GM20000 (cell line): Measurements from ENCODE around the gene ENTPD6.

Experiments used
- DNase-seq: peaks from one replicate; pipeline ENCODE4 v3.0.0; 2012; ENCODE audit warnings: low spot score
- TF ChIP-seq, protein P1 (sequence below): IDR thresholded peaks from 2 replicates; pipeline ENCODE4 v1.5.1; 2012; ENCODE audit warnings: mild to moderate bottlenecking, control low read depth; ENCODE audit errors: extremely low read depth, missing control alignments

ENTPD6 gene

DNA sequence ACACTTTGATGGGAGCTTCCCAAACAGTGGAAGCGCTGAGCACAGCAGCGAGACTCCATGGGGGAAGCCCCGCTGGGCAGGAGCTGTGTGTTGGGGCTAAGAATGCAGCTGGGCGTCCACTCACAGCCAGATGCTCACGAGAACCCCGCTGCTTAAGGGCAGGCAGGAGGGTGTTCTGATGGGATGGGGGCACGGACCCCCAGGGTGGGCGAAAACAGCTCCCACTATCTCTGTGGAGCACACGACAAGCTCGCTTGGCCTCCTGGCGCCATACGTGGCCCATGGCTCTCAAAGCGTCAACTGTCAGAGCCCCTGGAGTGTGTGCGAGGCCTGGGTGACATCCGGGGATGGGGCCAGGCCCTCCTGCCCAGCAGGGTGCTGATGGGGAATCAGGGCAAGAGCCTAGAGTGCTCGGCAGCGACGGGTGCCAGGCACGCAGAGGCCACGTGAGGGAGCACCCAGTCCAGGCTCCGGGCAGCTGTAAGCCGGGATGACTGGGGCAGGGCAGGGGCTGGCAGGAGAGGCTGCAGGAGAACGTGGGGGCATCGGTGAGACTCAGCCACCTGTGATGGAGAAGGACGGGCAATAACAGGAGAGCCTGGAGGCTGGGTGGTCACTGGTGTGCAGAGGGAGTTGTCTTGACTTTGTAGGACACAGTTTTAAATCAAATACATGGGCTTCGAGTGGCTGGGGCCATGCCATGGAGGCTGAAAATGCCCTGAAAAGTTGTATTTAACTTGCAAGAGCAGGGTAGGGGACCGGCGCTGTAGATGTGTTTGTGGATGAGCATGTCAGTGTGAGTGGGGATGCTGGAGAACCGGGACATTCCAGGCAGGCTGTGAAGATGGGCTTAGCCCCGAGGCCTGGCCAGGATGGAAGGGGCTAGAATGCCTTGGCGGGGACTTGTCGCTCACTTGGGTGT lies 79.6 kb downstream of the ENTPD6 start:
- TF ChIP-seq, protein P1, sequence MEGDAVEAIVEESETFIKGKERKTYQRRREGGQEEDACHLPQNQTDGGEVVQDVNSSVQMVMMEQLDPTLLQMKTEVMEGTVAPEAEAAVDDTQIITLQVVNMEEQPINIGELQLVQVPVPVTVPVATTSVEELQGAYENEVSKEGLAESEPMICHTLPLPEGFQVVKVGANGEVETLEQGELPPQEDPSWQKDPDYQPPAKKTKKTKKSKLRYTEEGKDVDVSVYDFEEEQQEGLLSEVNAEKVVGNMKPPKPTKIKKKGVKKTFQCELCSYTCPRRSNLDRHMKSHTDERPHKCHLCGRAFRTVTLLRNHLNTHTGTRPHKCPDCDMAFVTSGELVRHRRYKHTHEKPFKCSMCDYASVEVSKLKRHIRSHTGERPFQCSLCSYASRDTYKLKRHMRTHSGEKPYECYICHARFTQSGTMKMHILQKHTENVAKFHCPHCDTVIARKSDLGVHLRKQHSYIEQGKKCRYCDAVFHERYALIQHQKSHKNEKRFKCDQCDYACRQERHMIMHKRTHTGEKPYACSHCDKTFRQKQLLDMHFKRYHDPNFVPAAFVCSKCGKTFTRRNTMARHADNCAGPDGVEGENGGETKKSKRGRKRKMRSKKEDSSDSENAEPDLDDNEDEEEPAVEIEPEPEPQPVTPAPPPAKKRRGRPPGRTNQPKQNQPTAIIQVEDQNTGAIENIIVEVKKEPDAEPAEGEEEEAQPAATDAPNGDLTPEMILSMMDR, result no peak
- no peak for DNase-seq

- no peak for DNase-seq
- TF ChIP-seq, protein P1, result no peak
These were observed 80.5 kb downstream of the ENTPD6 start for GRCh38 chr20:25275813-25276532.
